H1 (cell line): ENCODE results near the gene SMC2. TPM values are rescaled to one million over a fixed set of nuclear protein-coding genes. Genes with fewer than 3 reads are reported as not detected.

Experiments
- CTCF ChIA-PET: fragments of 300-600 bp; sonication (Branson Sonifier 250); formaldehyde crosslinking; loops from one replicate; lab custom pipeline; 2021; ENCODE audit not compliant: partially characterized antibody; lab: Charles Lee
- POLR2A ChIA-PET: fragments of 300-600 bp; sonication (Branson Sonifier 250); formaldehyde crosslinking; loops from one replicate; lab custom pipeline; 2021; ENCODE audit warnings: inconsistent platforms; ENCODE audit not compliant: partially characterized antibody; lab: Charles Lee
- DNase-seq, 2 experiments: peaks; one replicate each; pipeline versions ENCODE4 v3.0.0 to v3.0.0-alpha.2; 2010 to 2022; ENCODE audit warnings: low spot score in 2 of 2, low read depth in 1 of 2, mixed read lengths in 1 of 2
- FAIRE-seq: peaks from 2 replicates; lab custom pipeline; 2011; peaks lifted over from hg19 to GRCh38; lab: Jason Lieb, UNC
- H2AFZ ChIP-seq: 2 replicates; pipeline ENCODE4 v1.8.1; 2012; ENCODE audit warnings: low read length, inconsistent platforms
- H2AK5ac ChIP-seq: 2 replicates; pipeline ENCODE4 v1.6.1; 2013; ENCODE audit warnings: low read depth, low read length
- H2BK120ac ChIP-seq: replicated peaks from 2 replicates; pipeline ENCODE3; 2013; ENCODE audit warnings: low read depth, low read length, inconsistent platforms
- H2BK12ac ChIP-seq: 2 replicates; pipeline ENCODE4 v1.6.1; 2013; ENCODE audit warnings: low read depth, low read length
- H2BK15ac ChIP-seq: 2 replicates; pipeline ENCODE4 v1.6.1; 2013; ENCODE audit warnings: low read length
- H2BK20ac ChIP-seq: 2 replicates; pipeline ENCODE4 v1.6.1; 2013; ENCODE audit warnings: low read length
- H2BK5ac ChIP-seq: 2 replicates; pipeline ENCODE4 v1.6.1; 2013; ENCODE audit warnings: low read depth, low read length
- H3K14ac ChIP-seq: 2 replicates; pipeline ENCODE4 v1.6.1; 2013; ENCODE audit warnings: inconsistent platforms; ENCODE audit not compliant: insufficient read length
- H3K18ac ChIP-seq: 2 replicates; pipeline ENCODE4 v1.6.1; 2013; ENCODE audit warnings: low read length; ENCODE audit errors: extremely low read depth
- H3K23ac ChIP-seq: 2 replicates; pipeline ENCODE4 v1.6.1; 2013; ENCODE audit warnings: inconsistent platforms; ENCODE audit not compliant: insufficient read length
- H3K23me2 ChIP-seq: 2 replicates; pipeline ENCODE4 v1.6.1; 2013; ENCODE audit warnings: low read depth, low read length
- H3K27ac ChIP-seq: 2 replicates; pipeline ENCODE4 v1.6.1; 2011; ENCODE audit warnings: low read depth, low read length, inconsistent platforms
- H3K27me3 ChIP-seq, 4 experiments: replicated peaks in 1 of 4; 1 replicate in 1 of 4; 2 replicates in 3 of 4; pipeline versions ENCODE4 v1.6.1 to v1.8.1; 2011 to 2013; ENCODE audit warnings: low read length in 3 of 4, mild to moderate bottlenecking in 3 of 4, inconsistent platforms in 2 of 4, mixed read lengths in 2 of 4, moderate library complexity in 1 of 4; ENCODE audit not compliant: control insufficient read depth in 3 of 4, insufficient read depth in 3 of 4; ENCODE audit errors: extremely low read depth in 1 of 4
- H3K36me3 ChIP-seq, 4 experiments: 2 replicates each; pipeline versions ENCODE4 v1.6.1 to v1.8.1; 2011 to 2013; ENCODE audit warnings: mild to moderate bottlenecking in 4 of 4, low read length in 3 of 4, moderate library complexity in 2 of 4, control low read depth in 1 of 4, inconsistent platforms in 1 of 4; ENCODE audit not compliant: insufficient read depth in 4 of 4, control insufficient read depth in 2 of 4
- H3K4ac ChIP-seq: replicated peaks from 2 replicates; pipeline ENCODE3; 2013; ENCODE audit warnings: low read length, low read depth, mixed read lengths, inconsistent platforms; ENCODE audit not compliant: insufficient read length
- H3K4me1 ChIP-seq, 4 experiments: replicated peaks in 1 of 4; 1 replicate in 1 of 4; 2 replicates in 3 of 4; pipeline versions ENCODE4 v1.6.1 to v1.8.1; 2011 to 2013; ENCODE audit warnings: low read length in 3 of 4, inconsistent platforms in 2 of 4, mixed read lengths in 1 of 4; ENCODE audit not compliant: insufficient read depth in 4 of 4, control insufficient read depth in 3 of 4
- H3K4me2 ChIP-seq, 2 experiments: 2 replicates each; pipeline versions ENCODE4 v1.6.1 to v1.8.1; 2011 to 2013; ENCODE audit warnings: low read depth in 2 of 2, low read length in 2 of 2, control low read depth in 1 of 2, inconsistent platforms in 1 of 2, mild to moderate bottlenecking in 1 of 2; ENCODE audit not compliant: insufficient read depth in 1 of 2
- H3K4me3 ChIP-seq, 4 experiments: fragments of 200-600, 300-600 bp in 1 of 4; sonication (generic), shearing (Covaris generic), sonication (Bioruptor Twin) in 1 of 4; 2 replicates each; pipeline versions ENCODE4 v1.5.1 to v1.8.1; 2011 to 2016; ENCODE audit warnings: low read length in 4 of 4, low read depth in 3 of 4, control low read depth in 2 of 4, inconsistent platforms in 2 of 4, mild to moderate bottlenecking in 2 of 4, mixed read lengths in 1 of 4, moderate library complexity in 1 of 4; ENCODE audit not compliant: insufficient read depth in 2 of 4; ENCODE audit errors: extremely low read depth in 1 of 4
- H3K56ac ChIP-seq: replicated peaks from 2 replicates; pipeline ENCODE3; 2013; ENCODE audit warnings: low read depth, mild to moderate bottlenecking, mixed read lengths, low read length, inconsistent platforms; ENCODE audit not compliant: insufficient read length
- H3K79me1 ChIP-seq: 2 replicates; pipeline ENCODE4 v1.6.1; 2013; ENCODE audit warnings: low read depth, low read length, control low read depth
- H3K79me2 ChIP-seq, 2 experiments: 2 replicates each; pipeline versions ENCODE4 v1.6.1 to v1.8.1; 2012 to 2013; ENCODE audit warnings: low read length in 2 of 2, mild to moderate bottlenecking in 2 of 2, inconsistent platforms in 1 of 2; ENCODE audit not compliant: insufficient read depth in 2 of 2, control insufficient read depth in 1 of 2
- H3K9ac ChIP-seq, 4 experiments: replicated peaks in 1 of 4; 1 replicate in 1 of 4; 2 replicates in 3 of 4; pipeline versions ENCODE4 v1.6.1 to v1.8.1; 2011 to 2013; ENCODE audit warnings: low read depth in 3 of 4, low read length in 3 of 4, control low read depth in 2 of 4, mild to moderate bottlenecking in 2 of 4, moderate library complexity in 2 of 4, inconsistent platforms in 1 of 4; ENCODE audit errors: extremely low read depth in 1 of 4
- H3K9me3 ChIP-seq, 2 experiments: 2 replicates each; pipeline versions ENCODE4 v1.6.1 to v1.8.1; 2012 to 2013; ENCODE audit warnings: mild to moderate bottlenecking in 2 of 2, moderate library complexity in 2 of 2, control low read depth in 1 of 2, inconsistent platforms in 1 of 2, low read depth in 1 of 2, low read length in 1 of 2, mixed read lengths in 1 of 2; ENCODE audit not compliant: insufficient read depth in 2 of 2
- H4K20me1 ChIP-seq, 2 experiments: replicated peaks in 1 of 2; 2 replicates each; pipeline versions ENCODE3 to v1.8.1; 2011 to 2013; ENCODE audit warnings: inconsistent platforms in 2 of 2, low read length in 2 of 2, mild to moderate bottlenecking in 1 of 2; ENCODE audit not compliant: insufficient read depth in 2 of 2, control insufficient read depth in 1 of 2
- H4K5ac ChIP-seq: 2 replicates; pipeline ENCODE4 v1.6.1; 2013; ENCODE audit warnings: low read length, low read depth, mixed read lengths, inconsistent platforms; ENCODE audit not compliant: insufficient read length
- H4K8ac ChIP-seq: 2 replicates; pipeline ENCODE4 v1.8.0; 2013; ENCODE audit warnings: mild to moderate bottlenecking, moderate library complexity, low read length, inconsistent platforms; ENCODE audit not compliant: insufficient read depth; ENCODE audit errors: extremely low read depth
- H4K91ac ChIP-seq: replicated peaks from 2 replicates; pipeline ENCODE3; 2013; ENCODE audit warnings: low read length, mixed read lengths, inconsistent platforms; ENCODE audit not compliant: insufficient read length
- ASH2L ChIP-seq: fragments of 200-600, 300-600 bp; sonication (generic); IDR thresholded peaks from one replicate; pipeline ENCODE4 v1.7.1; 2017; ENCODE audit warnings: low read length
- CBX5 ChIP-seq: fragments of 300-800, 300-1000 bp; sonication (generic); IDR thresholded peaks from 2 replicates; pipeline ENCODE4 v1.7.1; 2016; ENCODE audit warnings: antibody characterized with exemption, low read length, low read depth
- CBX8 ChIP-seq: fragments of 300-800, 300-1000 bp; sonication (generic); IDR thresholded peaks from 2 replicates; pipeline ENCODE4 v1.7.1; 2016; ENCODE audit warnings: low read depth, low read length, borderline replicate concordance
- FOSL1 ChIP-seq: IDR thresholded peaks from 2 replicates; pipeline ENCODE4 v1.6.1; 2011; ENCODE audit warnings: mild to moderate bottlenecking, low read depth, low read length, moderate library complexity; ENCODE audit not compliant: insufficient read depth
- KDM5A ChIP-seq: fragments of 200-600 bp; IDR thresholded peaks from 2 replicates; pipeline ENCODE4 v1.7.1; 2012; ENCODE audit warnings: mild to moderate bottlenecking, low read length, inconsistent platforms, mixed read lengths
- POU5F1 ChIP-seq: IDR thresholded peaks from 2 replicates; pipeline ENCODE4 v1.6.1; 2011; ENCODE audit warnings: low read depth, mild to moderate bottlenecking, low read length, moderate library complexity
- RFX5 ChIP-seq: IDR thresholded peaks from 2 replicates; pipeline ENCODE4 v1.6.1; 2011; ENCODE audit warnings: low read depth, low read length, improper control_type of control experiment, borderline replicate concordance
- RNF2 ChIP-seq: fragments of 200-900, 300-1000 bp; sonication (generic); IDR thresholded peaks from 2 replicates; pipeline ENCODE4 v1.7.1; 2016; ENCODE audit warnings: borderline replicate concordance, low read depth, mild to moderate bottlenecking, antibody characterized with exemption, low read length; ENCODE audit not compliant: poor library complexity, severe bottlenecking; ENCODE audit errors: missing control alignments
- SIN3A ChIP-seq, 2 experiments: IDR thresholded peaks in 1 of 2; conservative IDR thresholded peaks in 1 of 2; 2 replicates each; pipeline ENCODE4 v1.6.1; 2011 to 2012; ENCODE audit warnings: low read length in 2 of 2, improper control_type of control experiment in 1 of 2, low read depth in 1 of 2, mild to moderate bottlenecking in 1 of 2
- SRF ChIP-seq: IDR thresholded peaks from 2 replicates; pipeline ENCODE4 v1.6.1; 2011; ENCODE audit warnings: mild to moderate bottlenecking, low read depth, low read length, moderate library complexity
- SUZ12 ChIP-seq: fragments of 200-600 bp; sonication (generic); IDR thresholded peaks from 2 replicates; pipeline ENCODE4 v1.6.1; 2012; ENCODE audit warnings: mild to moderate bottlenecking, inconsistent platforms, low read length, moderate library complexity, mixed read lengths
- YY1 ChIP-seq: IDR thresholded peaks from 2 replicates; pipeline ENCODE4 v1.6.1; 2011; ENCODE audit warnings: low read depth, mild to moderate bottlenecking, low read length
- polyA plus RNA-seq, 7 experiments: library from polyadenylated mRNA; depleted of rRNA in 3 of 7; stranded (reverse) in 5 of 7; unstranded in 2 of 7; fragments of >200 nt in 5 of 7; fragments of 200-250 nt in 2 of 7; gene quantifications; 1 replicate in 5 of 7; 2 replicates in 1 of 7; 4 replicates in 1 of 7; pipeline versions ENCODE4 v1.2.1 to v1.2.3, GENCODE V29; 2011 to 2013; ENCODE audit warnings: missing spikeins in 2 of 7, mixed read lengths in 2 of 7
- total RNA-seq: library from RNA; stranded (reverse); fragmentation: NEBNext Ultra II Directional; extraction: Animal tissue kit (Norgen Biotek cat#: 25700); gene quantifications from 2 replicates; pipeline ENCODE4 v1.2.1, GENCODE V29; 2021

SMC2 gene
- total and polyA plus RNA-seq, 2 of the 8 experiments (the other 6 are each of a cell fraction or from before 2014, with no cell fraction given) = 7.5 to 39.8 TPM

- Histone ChIP-seq H3K79me2 (no peaks in the 10 kb centered on the region), H2BK12ac (no peak overlapping the region), H3K9me3 (no peaks in the 10 kb centered on the region), H3K23me2 (no peaks in the 10 kb centered on the region), H4K20me1 (no peaks in the 10 kb centered on the region), H4K5ac (no peak overlapping the region), H2AK5ac (no peak overlapping the region), H3K4me2 (no peak overlapping the region), H3K4me3 (no peak overlapping the region), H3K9ac (no peak overlapping the region), H3K79me1 (no peaks in the 10 kb centered on the region), H2BK15ac (no peak overlapping the region), H2BK20ac (no peak overlapping the region), H2BK5ac (no peak overlapping the region), H3K14ac (no peak overlapping the region), H2AFZ (no peak overlapping the region), H3K27ac (no peak overlapping the region), H3K56ac (no peak overlapping the region), H2BK120ac (no peak overlapping the region), H4K91ac (no peak overlapping the region), H3K23ac (no peak overlapping the region), H3K4me1 (no peaks in the 10 kb centered on the region), H3K18ac (no peak overlapping the region)
- POLR2A ChIA-PET = no interaction called here
- DNase-seq = no peak
- CTCF ChIA-PET = interaction anchor here (1.0 to 7.9 kb wide), 6 partner anchors 9 to 566 kb away, joined by 3 to 133 read pairs (median 5); no protein-coding TSS in a partner anchor
- TF ChIP-seq CBX5 (no peak), SIN3A (conservative IDR thresholded peaks at IDR 0.05 in 1 of 2, IDR thresholded peaks at IDR 0.05 in 1 of 2; ENCODE audit: low read depth in 1 of 2, low read length in 2 of 2) (no peak), SUZ12 (no peak), KDM5A (no peak), YY1 (no peak), RNF2 (no peak), SRF (no peak), CBX8 (no peak), RFX5 (no peak), ASH2L (no peak), POU5F1 (no peak), FOSL1 (no peak)
- TF ChIP-seq, all 59 proteins: peak for 0
- Histone ChIP-seq H4K8ac (no peak overlapping the region), H3K36me3 (no peaks in the 10 kb centered on the region), H3K27me3 (no peaks in the 10 kb centered on the region), H3K4ac (no peak overlapping the region)
- no peak for FAIRE-seq
Observed at GRCh38 chr9:104177676-104178075, 83.6 kb downstream of the SMC2 start.
